ENCODE results near the gene DMRT2. TPM values are rescaled to one million over a fixed set of nuclear protein-coding genes. Genes with fewer than 3 reads are reported as not detected.

The DMRT2 gene
- total RNA-seq, 4 donors from 2014 or later = 0.58 to 1.6 (median 0.62) TPM; not detected in 1

- Histone ChIP-seq H3K36me3 (no peaks in the 10 kb centered on the region), H3K4me3 (no peak overlapping the region), H3K9me3 (no peaks in the 10 kb centered on the region), H3K4me1 (peaks cover 0 to 60% (median 17%) of the 10 kb centered on the region in 3 donors), H3K27me3 (peaks cover 100% of the 10 kb centered on the region), H3K27ac (no peak overlapping the region)
- WGBS, 2 donors (ENCODE audit: low coverage in 1 of 2) = 23% methylated on average over 9 of the region's 11 CpGs; no CpG with 5 or more reads in 1 of the 2 donors
- no peak for TF ChIP-seq POLR2AphosphoS5 (IDR thresholded peaks at IDR 0.05)
- no peak for TF ChIP-seq CTCF (IDR thresholded peaks at IDR 0.05)
- no peak for TF ChIP-seq POLR2A (IDR thresholded peaks at IDR 0.05)
- TF ChIP-seq EP300 (IDR thresholded peaks at IDR 0.05) = no peak
- ATAC-seq = peak; percentile 60
Observed at GRCh38 chr9:1044643-1045042, 5.5 kb upstream of the DMRT2 start.

GRCh38 chr9:1046639-1047572 lies 3.3 kb upstream of the DMRT2 start:
- 14 to 30% methylated on average over 17 to 23 of the region's 36 CpGs for WGBS, 2 donors (ENCODE audit: low coverage in 1 of 2)
- no peak for TF ChIP-seq CTCF (IDR thresholded peaks at IDR 0.05)
- H3K27me3 ChIP-seq = peaks cover 100% of the 10 kb centered on the region
- peak overlapping the region in 2 of 4 donors; percentile 23 to 57 for H3K27ac ChIP-seq
- H3K36me3 ChIP-seq = no peaks in the 10 kb centered on the region
- H3K9me3 ChIP-seq = no peaks in the 10 kb centered on the region
- H3K4me1 ChIP-seq = peaks cover 0 to 82% (median 30%) of the 10 kb centered on the region in 3 donors
- peak overlapping the region in 1 of 2 donors; percentile 41 for H3K4me3 ChIP-seq
- ATAC-seq = no peak

- no peaks in the 10 kb centered on the region for H3K36me3 ChIP-seq
- no peak for TF ChIP-seq POLR2A (IDR thresholded peaks at IDR 0.05)
- no peak for TF ChIP-seq CTCF (IDR thresholded peaks at IDR 0.05)
- no peak for TF ChIP-seq POLR2AphosphoS5 (IDR thresholded peaks at IDR 0.05)
- TF ChIP-seq EP300 (IDR thresholded peaks at IDR 0.05) = no peak
- peak overlapping the region in 2 of 4 donors; percentile 3 to 48 for H3K27ac ChIP-seq
- no peak for ATAC-seq
- H3K27me3 ChIP-seq = peaks cover 100% of the 10 kb centered on the region
- H3K4me3 ChIP-seq = peak overlapping the region; percentile 31 to 41
- no peaks in the 10 kb centered on the region for H3K9me3 ChIP-seq
- 0 to 6% methylated on average over 6 to 22 of the region's 23 CpGs for WGBS, 2 donors (ENCODE audit: low coverage in 1 of 2)
- peaks cover 0 to 82% (median 32%) of the 10 kb centered on the region in 3 donors for H3K4me1 ChIP-seq
Observed at GRCh38 chr9:1047591-1048230, 2.4 kb upstream of the DMRT2 start.

GRCh38 chr9:1048231-1048619 lies 1.9 kb upstream of the DMRT2 start:
- H3K9me3 ChIP-seq = no peaks in the 10 kb centered on the region
- no peak for ATAC-seq

More at GRCh38 chr9:1048231-1048619, 1.9 kb upstream of the DMRT2 start:
- Histone ChIP-seq H3K36me3 (no peaks in the 10 kb centered on the region), H3K27ac (no peak overlapping the region), H3K27me3 (peaks cover 100% of the 10 kb centered on the region), H3K4me1 (peaks cover 0 to 84% (median 33%) of the 10 kb centered on the region in 3 donors), H3K4me3 (peak overlapping the region; percentile 31 to 41)
- TF ChIP-seq CTCF (IDR thresholded peaks at IDR 0.05) (no peak), POLR2AphosphoS5 (IDR thresholded peaks at IDR 0.05) (no peak), EP300 (IDR thresholded peaks at IDR 0.05) (no peak), POLR2A (IDR thresholded peaks at IDR 0.05) (no peak)
- 26 to 29% methylated on average over 8 of the region's 8 CpGs for WGBS, 2 donors (ENCODE audit: low coverage in 1 of 2)
